HepG2 (cell line): ENCODE data around the gene SLC11A1. TPM values are rescaled to one million over a fixed set of nuclear protein-coding genes. Genes with fewer than 3 reads are reported as not detected.

Experiments used
- ATF7 ChIP-seq, 2 experiments: fragments of 450-650 bp in 1 of 2; sonication (generic) in 1 of 2; formaldehyde crosslinking in 1 of 2; IDR thresholded peaks; 2 replicates each; pipeline versions ENCODE4 v1.4.0 to v1.6.1; 2016 to 2020; ENCODE audit warnings: antibody characterized with exemption in 1 of 2, mild to moderate bottlenecking in 1 of 2, missing genetic modification reagents in 1 of 2
- EZH2 ChIP-seq: conservative IDR thresholded peaks from 2 replicates; pipeline ENCODE4 v1.6.1; 2012; ENCODE audit warnings: mild to moderate bottlenecking, low read depth, low read length, moderate library complexity
- FOXO1 ChIP-seq: sonication (generic); formaldehyde crosslinking; IDR thresholded peaks from 2 replicates; pipeline ENCODE4 v1.4.0; 2020; ENCODE audit warnings: missing genetic modification reagents
- HNRNPUL1 ChIP-seq: fragments of 200-400 bp; formaldehyde crosslinking; IDR thresholded peaks from 2 replicates; pipeline ENCODE4 v1.6.1; 2017; ENCODE audit warnings: low read depth, mild to moderate bottlenecking, low read length, moderate library complexity
- RFXAP ChIP-seq: sonication (generic); formaldehyde crosslinking; IDR thresholded peaks from 2 replicates; pipeline ENCODE4 v1.4.0; 2020; ENCODE audit warnings: missing genetic modification reagents, borderline replicate concordance
- ZBTB20 ChIP-seq: sonication (generic); formaldehyde crosslinking; IDR thresholded peaks from 2 replicates; pipeline ENCODE4 v1.8.1; 2023; ENCODE audit warnings: missing genetic modification reagents, low read depth, mild to moderate bottlenecking, borderline replicate concordance
- ZFP41 ChIP-seq: sonication (generic); formaldehyde crosslinking; IDR thresholded peaks from 2 replicates; pipeline ENCODE4 v1.4.0; 2020; ENCODE audit warnings: mild to moderate bottlenecking, missing genetic modification reagents, borderline replicate concordance
- ZNF232 ChIP-seq: sonication (generic); formaldehyde crosslinking; IDR thresholded peaks from 2 replicates; pipeline ENCODE4 v1.4.0; 2020; ENCODE audit warnings: missing genetic modification reagents, borderline replicate concordance
- ZNF430 ChIP-seq: sonication (generic); formaldehyde crosslinking; IDR thresholded peaks from 2 replicates; pipeline ENCODE4 v1.9.0; 2021; ENCODE audit warnings: mild to moderate bottlenecking, missing genetic modification reagents
- ZNF547 ChIP-seq: sonication (generic); formaldehyde crosslinking; IDR thresholded peaks from 2 replicates; pipeline ENCODE4 v1.5.1; 2020; ENCODE audit warnings: mild to moderate bottlenecking, missing genetic modification reagents
- ZNF720 ChIP-seq: sonication (generic); formaldehyde crosslinking; IDR thresholded peaks from 2 replicates; pipeline ENCODE4 v1.4.0; 2020; ENCODE audit warnings: missing genetic modification reagents
- polyA plus RNA-seq, 8 experiments: library from polyadenylated mRNA; depleted of rRNA in 3 of 8; stranded (reverse) in 7 of 8; unstranded in 1 of 8; fragments of >200 nt; fragmentation: Illumina TruSeq in 4 of 8; extraction: Trizol in 4 of 8; gene quantifications; 2 replicates each; pipeline versions ENCODE4 v1.2.1 to v1.2.3, GENCODE V29; 2011 to 2016; ENCODE audit warnings: low read depth in 4 of 8, missing spikeins in 1 of 8, mixed read lengths in 1 of 8; ENCODE audit not compliant: insufficient read depth in 1 of 8
- total RNA-seq, 5 experiments: library from RNA; depleted of rRNA; stranded (reverse); fragments of >200 nt; fragmentation: Illumina TruSeq; extraction: Trizol; gene quantifications; 2 replicates each; pipeline ENCODE4 v1.2.3, GENCODE V29; 2016; ENCODE audit warnings: low read depth in 1 of 5
- TF ChIP-seq, protein P1 (sequence below): sonication (generic); formaldehyde crosslinking; IDR thresholded peaks from 2 replicates; pipeline ENCODE4 v1.4.0; 2020; ENCODE audit warnings: missing genetic modification reagents, mild to moderate bottlenecking, borderline replicate concordance
- TF ChIP-seq, protein P2 (sequence below): sonication (generic); formaldehyde crosslinking; IDR thresholded peaks from 2 replicates; pipeline ENCODE4 v1.4.0; 2020; ENCODE audit warnings: missing genetic modification reagents
- TF ChIP-seq, protein P3 (sequence below): sonication (generic); formaldehyde crosslinking; conservative IDR thresholded peaks from 2 replicates; pipeline ENCODE4 v1.8.1; 2023; ENCODE audit warnings: missing genetic modification reagents
- TF ChIP-seq, protein P4 (sequence below), 2 experiments: sonication (generic) in 1 of 2; formaldehyde crosslinking in 1 of 2; IDR thresholded peaks; 2 replicates each; pipeline versions ENCODE4 v1.4.0 to v1.6.1; 2018 to 2020; ENCODE audit warnings: missing genetic modification reagents in 2 of 2, borderline replicate concordance in 1 of 2, low read depth in 1 of 2, mild to moderate bottlenecking in 1 of 2, missing biosample characterization in 1 of 2
- TF ChIP-seq, protein P5 (sequence below): sonication (generic); formaldehyde crosslinking; IDR thresholded peaks from 2 replicates; pipeline ENCODE4 v1.5.0; 2020; ENCODE audit warnings: missing genetic modification reagents, mild to moderate bottlenecking, borderline replicate concordance

SLC11A1 gene
- total and polyA plus RNA-seq, 2 of the 13 experiments (the other 11 are each of a cell fraction or from before 2014, with no cell fraction given), result 0.33 to 2.3 TPM

DNA sequence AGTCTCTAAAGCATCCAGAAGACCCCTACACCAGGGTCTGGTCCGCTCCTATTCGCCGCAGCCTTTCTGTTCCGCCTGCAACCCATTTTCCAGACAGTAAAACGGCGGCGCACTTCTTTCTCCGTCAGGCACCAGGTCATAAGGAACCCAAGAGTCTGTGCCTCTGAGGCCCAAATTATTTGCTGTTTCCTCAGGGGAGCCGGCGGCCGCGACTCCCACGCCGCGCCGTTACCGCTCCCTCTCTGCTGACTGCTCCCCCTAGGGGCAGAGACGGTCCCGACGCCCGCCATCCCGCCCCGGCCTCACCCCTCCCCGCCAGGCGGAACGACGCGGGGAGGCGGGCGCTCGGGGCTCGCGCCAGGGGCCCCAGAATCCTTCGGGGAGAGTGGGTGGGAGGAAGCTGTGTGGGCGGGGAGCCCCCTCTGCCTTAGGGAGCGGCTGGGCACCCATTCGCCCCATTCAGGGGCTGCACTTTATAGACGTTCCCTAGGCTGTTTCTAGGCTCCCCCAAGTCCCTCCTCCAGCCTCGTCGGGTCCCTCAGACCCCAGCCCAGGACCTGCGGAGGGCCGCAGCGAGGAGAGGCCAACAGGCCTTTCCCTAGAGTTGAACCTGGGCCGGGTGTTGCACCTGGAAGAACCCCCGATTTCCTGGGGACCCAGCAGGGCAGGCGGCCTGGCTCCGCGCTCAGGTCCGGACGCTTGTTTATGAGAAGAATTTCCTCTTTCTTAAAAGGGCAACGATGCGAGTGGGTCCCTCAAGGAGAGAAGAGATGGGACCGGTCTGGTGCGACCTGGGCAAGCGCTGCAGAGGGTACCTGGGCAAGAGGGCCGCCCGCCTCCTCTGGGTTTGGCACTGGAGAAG, 14.0 kb downstream of the SLC11A1 start (continued):
- TF ChIP-seq, protein P1, sequence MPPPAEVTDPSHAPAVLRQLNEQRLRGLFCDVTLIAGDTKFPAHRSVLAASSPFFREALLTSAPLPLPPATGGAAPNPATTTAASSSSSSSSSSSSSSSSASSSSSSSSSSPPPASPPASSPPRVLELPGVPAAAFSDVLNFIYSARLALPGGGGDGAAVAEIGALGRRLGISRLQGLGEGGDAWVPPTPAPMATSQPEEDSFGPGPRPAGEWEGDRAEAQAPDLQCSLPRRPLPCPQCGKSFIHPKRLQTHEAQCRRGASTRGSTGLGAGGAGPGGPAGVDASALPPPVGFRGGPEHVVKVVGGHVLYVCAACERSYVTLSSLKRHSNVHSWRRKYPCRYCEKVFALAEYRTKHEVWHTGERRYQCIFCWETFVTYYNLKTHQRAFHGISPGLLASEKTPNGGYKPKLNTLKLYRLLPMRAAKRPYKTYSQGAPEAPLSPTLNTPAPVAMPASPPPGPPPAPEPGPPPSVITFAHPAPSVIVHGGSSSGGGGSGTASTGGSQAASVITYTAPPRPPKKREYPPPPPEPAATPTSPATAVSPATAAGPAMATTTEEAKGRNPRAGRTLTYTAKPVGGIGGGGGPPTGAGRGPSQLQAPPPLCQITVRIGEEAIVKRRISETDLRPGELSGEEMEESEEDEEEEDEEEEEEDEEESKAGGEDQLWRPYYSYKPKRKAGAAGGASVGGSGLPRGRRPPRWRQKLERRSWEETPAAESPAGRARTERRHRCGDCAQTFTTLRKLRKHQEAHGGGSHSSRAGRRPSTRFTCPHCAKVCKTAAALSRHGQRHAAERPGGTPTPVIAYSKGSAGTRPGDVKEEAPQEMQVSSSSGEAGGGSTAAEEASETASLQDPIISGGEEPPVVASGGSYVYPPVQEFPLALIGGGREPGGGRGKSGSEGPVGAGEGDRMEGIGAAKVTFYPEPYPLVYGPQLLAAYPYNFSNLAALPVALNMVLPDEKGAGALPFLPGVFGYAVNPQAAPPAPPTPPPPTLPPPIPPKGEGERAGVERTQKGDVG, result no peak
- TF ChIP-seq FOXO1 (CRISPR knock-in tag) (peak; percentile 74; the same call in 1 of the 2 replicates), ZBTB20 (peak; percentile 75; the same call in 1 of the 2 replicates), ZNF720 (CRISPR knock-in tag) (0 out of 2 replicates have a peak, but pooled peaks have one; percentile 73), HNRNPUL1 (no peak), EZH2 (no peak; the same call in 1 of the 2 replicates), RFXAP (peak; percentile 87; the same call in 1 of the 2 replicates), ZNF232 (CRISPR knock-in tag) (peak; percentile 88; the same call in 1 of the 2 replicates), ZFP41 (CRISPR knock-in tag) (no peak; the same call in 1 of the 2 replicates), ATF7 (IDR thresholded peaks at IDR 0.05) (no peak), ATF7 (CRISPR knock-in tag; IDR thresholded peaks at IDR 0.05) (peak; percentile 68), ZNF430 (CRISPR knock-in tag) (peak; percentile 88), ZNF547 (CRISPR knock-in tag) (peak; percentile 67; the same call in 1 of the 2 replicates)
- TF ChIP-seq, protein P2, sequence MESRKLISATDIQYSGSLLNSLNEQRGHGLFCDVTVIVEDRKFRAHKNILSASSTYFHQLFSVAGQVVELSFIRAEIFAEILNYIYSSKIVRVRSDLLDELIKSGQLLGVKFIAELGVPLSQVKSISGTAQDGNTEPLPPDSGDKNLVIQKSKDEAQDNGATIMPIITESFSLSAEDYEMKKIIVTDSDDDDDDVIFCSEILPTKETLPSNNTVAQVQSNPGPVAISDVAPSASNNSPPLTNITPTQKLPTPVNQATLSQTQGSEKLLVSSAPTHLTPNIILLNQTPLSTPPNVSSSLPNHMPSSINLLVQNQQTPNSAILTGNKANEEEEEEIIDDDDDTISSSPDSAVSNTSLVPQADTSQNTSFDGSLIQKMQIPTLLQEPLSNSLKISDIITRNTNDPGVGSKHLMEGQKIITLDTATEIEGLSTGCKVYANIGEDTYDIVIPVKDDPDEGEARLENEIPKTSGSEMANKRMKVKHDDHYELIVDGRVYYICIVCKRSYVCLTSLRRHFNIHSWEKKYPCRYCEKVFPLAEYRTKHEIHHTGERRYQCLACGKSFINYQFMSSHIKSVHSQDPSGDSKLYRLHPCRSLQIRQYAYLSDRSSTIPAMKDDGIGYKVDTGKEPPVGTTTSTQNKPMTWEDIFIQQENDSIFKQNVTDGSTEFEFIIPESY (CRISPR knock-in tag), result peak; percentile 48; the same call in 1 of the 2 replicates
- TF ChIP-seq, protein P3, sequence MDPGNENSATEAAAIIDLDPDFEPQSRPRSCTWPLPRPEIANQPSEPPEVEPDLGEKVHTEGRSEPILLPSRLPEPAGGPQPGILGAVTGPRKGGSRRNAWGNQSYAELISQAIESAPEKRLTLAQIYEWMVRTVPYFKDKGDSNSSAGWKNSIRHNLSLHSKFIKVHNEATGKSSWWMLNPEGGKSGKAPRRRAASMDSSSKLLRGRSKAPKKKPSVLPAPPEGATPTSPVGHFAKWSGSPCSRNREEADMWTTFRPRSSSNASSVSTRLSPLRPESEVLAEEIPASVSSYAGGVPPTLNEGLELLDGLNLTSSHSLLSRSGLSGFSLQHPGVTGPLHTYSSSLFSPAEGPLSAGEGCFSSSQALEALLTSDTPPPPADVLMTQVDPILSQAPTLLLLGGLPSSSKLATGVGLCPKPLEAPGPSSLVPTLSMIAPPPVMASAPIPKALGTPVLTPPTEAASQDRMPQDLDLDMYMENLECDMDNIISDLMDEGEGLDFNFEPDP (CRISPR knock-in tag), result no peak
- TF ChIP-seq, protein P4, sequence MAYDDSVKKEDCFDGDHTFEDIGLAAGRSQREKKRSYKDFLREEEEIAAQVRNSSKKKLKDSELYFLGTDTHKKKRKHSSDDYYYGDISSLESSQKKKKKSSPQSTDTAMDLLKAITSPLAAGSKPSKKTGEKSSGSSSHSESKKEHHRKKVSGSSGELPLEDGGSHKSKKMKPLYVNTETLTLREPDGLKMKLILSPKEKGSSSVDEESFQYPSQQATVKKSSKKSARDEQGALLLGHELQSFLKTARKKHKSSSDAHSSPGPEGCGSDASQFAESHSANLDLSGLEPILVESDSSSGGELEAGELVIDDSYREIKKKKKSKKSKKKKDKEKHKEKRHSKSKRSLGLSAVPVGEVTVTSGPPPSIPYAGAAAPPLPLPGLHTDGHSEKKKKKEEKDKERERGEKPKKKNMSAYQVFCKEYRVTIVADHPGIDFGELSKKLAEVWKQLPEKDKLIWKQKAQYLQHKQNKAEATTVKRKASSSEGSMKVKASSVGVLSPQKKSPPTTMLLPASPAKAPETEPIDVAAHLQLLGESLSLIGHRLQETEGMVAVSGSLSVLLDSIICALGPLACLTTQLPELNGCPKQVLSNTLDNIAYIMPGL (CRISPR knock-in tag; IDR thresholded peaks at IDR 0.05; ENCODE audit: borderline replicate concordance in 1 of 2, low read depth in 1 of 2), result peak; percentile 95 to 98
- TF ChIP-seq, protein P5, sequence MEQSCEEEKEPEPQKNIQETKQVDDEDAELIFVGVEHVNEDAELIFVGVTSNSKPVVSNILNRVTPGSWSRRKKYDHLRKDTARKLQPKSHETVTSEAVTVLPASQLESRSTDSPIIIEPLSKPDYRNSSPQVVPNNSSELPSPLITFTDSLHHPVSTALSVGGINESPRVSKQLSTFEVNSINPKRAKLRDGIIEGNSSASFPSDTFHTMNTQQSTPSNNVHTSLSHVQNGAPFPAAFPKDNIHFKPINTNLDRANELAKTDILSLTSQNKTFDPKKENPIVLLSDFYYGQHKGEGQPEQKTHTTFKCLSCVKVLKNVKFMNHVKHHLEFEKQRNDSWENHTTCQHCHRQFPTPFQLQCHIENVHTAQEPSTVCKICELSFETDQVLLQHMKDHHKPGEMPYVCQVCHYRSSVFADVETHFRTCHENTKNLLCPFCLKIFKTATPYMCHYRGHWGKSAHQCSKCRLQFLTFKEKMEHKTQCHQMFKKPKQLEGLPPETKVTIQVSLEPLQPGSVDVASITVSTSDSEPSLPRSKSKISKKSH (CRISPR knock-in tag), result peak; percentile 88
